SJSA1 (cell line): ENCODE measurements around the gene CBX2. TPM values are rescaled to one million over a fixed set of nuclear protein-coding genes. Genes with fewer than 3 reads are reported as not detected.
A peak's percentile ranks its signal among the peaks of the same experiment; 100 is the strongest.
"Not testable (repeated sequence)": the region's sequence is repeated elsewhere in the genome, so short reads cannot be mapped to it uniquely, and the experiment has no call there.

Experiments used
- DNase-seq, 2 experiments: peaks; one replicate each; pipeline ENCODE4 v3.0.0-alpha.2; 2015 to 2020; ENCODE audit warnings: low spot score in 2 of 2, low read depth in 1 of 2
- H3K27ac ChIP-seq: fragments of 250-450 bp; sonication (Bioruptor Pico); 2 replicates; pipeline ENCODE4 v1.5.1; 2020; ENCODE audit warnings: mild to moderate bottlenecking, moderate library complexity
- H3K27me3 ChIP-seq: fragments of 250-450 bp; sonication (Bioruptor Pico); replicated peaks from 2 replicates; pipeline ENCODE4 v1.5.1; 2020; ENCODE audit warnings: mild to moderate bottlenecking, moderate library complexity
- H3K36me3 ChIP-seq: fragments of 250-450 bp; sonication (Bioruptor Pico); 2 replicates; pipeline ENCODE4 v1.5.1; 2020; ENCODE audit warnings: mild to moderate bottlenecking
- H3K4me1 ChIP-seq: fragments of 250-450 bp; sonication (Bioruptor Pico); replicated peaks from 2 replicates; pipeline ENCODE4 v1.6.1; 2021; ENCODE audit warnings: mild to moderate bottlenecking
- H3K4me3 ChIP-seq: fragments of 250-450 bp; sonication (Bioruptor Pico); 2 replicates; pipeline ENCODE4 v1.5.1; 2020; ENCODE audit warnings: mild to moderate bottlenecking
- H3K9me3 ChIP-seq: fragments of 250-450 bp; sonication (Bioruptor Pico); replicated peaks from 2 replicates; pipeline ENCODE4 v1.5.1; 2020; ENCODE audit warnings: mild to moderate bottlenecking
- total RNA-seq: library from RNA; depleted of rRNA; stranded (reverse); fragments of >200 nt; shearing (Covaris generic); gene quantifications from 2 replicates; pipeline ENCODE4 v1.2.3, GENCODE V29; 2014

CBX2 gene
- total RNA-seq, 1 experiment from 2014 or later = 16.7 TPM

DNA sequence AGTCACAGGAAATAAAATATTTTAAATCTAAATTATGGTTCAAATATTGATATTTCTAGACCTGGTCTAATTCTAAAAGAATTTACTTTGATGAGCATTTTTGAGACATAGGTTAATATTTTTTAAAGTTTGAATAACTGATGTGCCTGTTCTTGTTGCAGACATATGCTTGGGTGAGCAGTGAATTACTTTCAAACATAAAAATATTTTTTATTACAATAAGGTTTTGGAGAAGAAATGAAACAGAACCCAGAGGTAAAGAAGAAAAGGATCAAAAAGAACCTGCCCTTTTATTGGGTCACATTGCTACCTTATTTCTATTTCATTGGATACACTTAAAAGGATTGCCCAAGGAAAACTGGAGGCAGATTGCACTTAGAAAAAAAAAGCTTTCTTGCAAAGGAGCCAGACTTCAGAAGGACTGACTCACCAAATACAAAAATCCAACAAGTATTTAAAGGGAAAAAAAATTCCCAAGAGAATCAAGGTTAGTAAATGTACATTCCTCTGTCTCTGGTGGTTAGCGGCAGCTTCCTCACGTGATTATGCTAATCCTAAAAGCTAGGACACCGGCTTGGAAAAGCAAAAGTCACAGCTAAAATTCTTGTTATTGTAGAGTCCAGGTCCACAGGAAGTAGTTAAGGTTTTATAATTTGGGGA lies 28.7 kb upstream of the CBX2 start:
- Histone ChIP-seq H3K36me3 (no peaks in the 10 kb centered on the region), H3K9me3 (no peaks in the 10 kb centered on the region), H3K27me3 (peaks cover 77% of the 10 kb centered on the region), H3K4me1 (peaks cover 4% of the 10 kb centered on the region), H3K27ac (no peak overlapping the region), H3K4me3 (no peak overlapping the region)
- peak in 1 of 2 experiments; percentile 43 for DNase-seq

DNA sequence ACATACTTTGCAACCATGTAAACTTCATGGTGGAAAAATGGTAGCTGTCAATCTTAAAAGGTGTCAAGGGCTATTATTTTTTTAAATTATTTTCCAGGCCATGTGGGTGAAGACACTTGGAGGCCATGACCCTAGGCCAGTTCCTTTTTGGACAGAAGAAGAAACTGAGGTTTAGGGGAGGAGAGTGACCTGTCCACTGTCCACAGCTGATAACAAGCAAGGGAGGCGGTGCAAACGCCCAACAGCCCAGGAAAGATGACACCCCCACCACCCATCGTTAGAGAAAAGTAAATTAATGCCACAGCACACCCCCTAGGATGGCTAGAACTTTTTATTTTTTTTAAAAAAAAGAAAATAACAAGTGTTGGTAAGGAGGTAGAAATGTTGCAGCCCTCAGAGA lies 28.0 kb upstream of the CBX2 start:
- peaks cover 76% of the 10 kb centered on the region for H3K27me3 ChIP-seq
- peaks cover 4% of the 10 kb centered on the region for H3K4me1 ChIP-seq
- no peak for DNase-seq
- no peak overlapping the region for H3K27ac ChIP-seq
- H3K9me3 ChIP-seq = no peaks in the 10 kb centered on the region
- H3K4me3 ChIP-seq = no peak overlapping the region
- H3K36me3 ChIP-seq = no peaks in the 10 kb centered on the region

DNA sequence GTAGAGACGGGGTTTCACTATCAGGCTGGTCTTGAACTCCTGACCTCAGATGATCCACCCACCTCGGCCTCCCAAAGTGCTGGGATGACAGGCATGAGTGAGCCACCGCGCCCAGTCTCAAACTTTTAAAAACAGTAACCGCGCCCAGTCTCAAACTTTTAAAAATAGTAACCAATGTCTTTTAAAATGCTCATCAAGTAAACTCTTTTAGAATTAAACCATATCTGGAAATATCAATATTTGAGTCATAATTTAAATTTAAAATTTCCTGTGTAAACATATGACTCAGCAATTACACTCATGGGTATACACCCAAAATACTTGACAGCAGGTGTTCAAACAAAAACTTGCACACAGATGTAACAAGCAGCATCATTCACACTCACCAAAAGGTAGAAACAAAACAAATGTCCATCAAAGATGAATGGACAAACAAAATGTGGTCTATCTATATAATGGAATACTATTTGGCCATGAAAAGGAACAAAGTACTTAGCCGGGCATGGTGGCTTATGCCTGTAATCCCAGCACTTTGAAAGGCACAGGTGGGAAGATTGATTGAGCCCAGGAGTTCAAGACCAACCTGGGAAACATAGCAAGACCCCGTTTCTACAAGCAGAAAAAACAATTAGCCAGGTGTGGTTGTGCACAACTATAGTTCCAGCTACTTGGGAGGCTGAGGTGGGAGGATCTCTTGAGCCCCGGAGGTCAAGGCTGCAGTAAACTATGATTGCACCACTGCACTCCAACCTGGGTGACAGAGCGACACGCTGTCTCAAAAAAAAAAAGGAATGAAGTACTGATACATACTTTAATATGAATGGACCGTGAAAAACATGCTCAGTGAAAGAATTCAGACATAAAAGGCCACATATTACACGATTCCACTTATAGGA lies 27.1 kb upstream of the CBX2 start:
- H3K27me3 ChIP-seq = peaks cover 75% of the 10 kb centered on the region
- DNase-seq = no peak

DNA sequence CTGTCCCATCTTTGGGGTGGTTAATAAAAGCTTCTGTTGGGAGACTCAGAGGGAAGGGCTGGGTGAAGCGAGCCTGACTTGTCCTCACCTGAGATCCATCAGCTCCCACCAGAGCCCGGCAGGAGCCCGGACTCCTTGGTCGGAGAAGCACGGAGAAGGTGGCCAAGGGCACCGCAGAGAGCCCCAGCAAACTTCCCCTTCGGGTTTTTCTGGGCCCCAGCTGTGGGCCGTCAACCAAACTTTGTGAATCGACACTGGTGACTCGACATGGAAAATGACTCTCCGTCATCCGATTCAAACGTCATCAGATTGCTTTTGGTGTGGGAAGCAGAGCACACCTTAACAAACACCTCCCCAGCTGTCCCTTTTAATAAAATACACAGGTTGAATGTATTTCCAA lies 25.8 kb upstream of the CBX2 start:
- H3K36me3 ChIP-seq = no peaks in the 10 kb centered on the region
- no peak for DNase-seq
- no peaks in the 10 kb centered on the region for H3K9me3 ChIP-seq
- peaks cover 75% of the 10 kb centered on the region for H3K27me3 ChIP-seq
- no peak overlapping the region for H3K4me3 ChIP-seq
- peaks cover 4% of the 10 kb centered on the region for H3K4me1 ChIP-seq
- H3K27ac ChIP-seq = no peak overlapping the region

More for the DNA sequence above, 27.1 kb upstream of the CBX2 start:
- Histone ChIP-seq H3K4me3 (no peak overlapping the region), H3K9me3 (no peaks in the 10 kb centered on the region), H3K4me1 (peaks cover 4% of the 10 kb centered on the region), H3K36me3 (no peaks in the 10 kb centered on the region), H3K27ac (no peak overlapping the region)

DNA sequence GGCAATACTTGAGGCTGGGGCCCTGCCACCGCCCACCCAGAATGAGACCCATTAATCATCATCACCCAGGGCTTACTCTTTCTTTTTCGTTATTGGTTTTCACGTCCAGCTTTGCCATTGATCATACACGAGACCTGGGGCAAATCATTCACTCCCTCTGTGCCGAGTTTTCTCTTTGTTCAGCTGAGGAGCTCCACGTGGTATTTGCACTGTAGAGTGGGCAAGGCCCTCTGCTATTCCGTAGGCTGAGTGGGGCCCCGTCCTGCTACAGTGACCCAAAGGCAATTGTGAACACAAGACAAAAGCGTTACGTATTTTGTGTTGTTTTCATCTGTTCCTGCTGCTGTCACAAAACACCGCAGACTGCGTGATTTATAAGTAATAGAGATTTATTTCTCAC lies 23.6 kb upstream of the CBX2 start:
- DNase-seq = no peak
- Histone ChIP-seq H3K27ac (no peak overlapping the region), H3K36me3 (no peaks in the 10 kb centered on the region), H3K4me3 (no peak overlapping the region), H3K9me3 (no peaks in the 10 kb centered on the region), H3K27me3 (peaks cover 61% of the 10 kb centered on the region), H3K4me1 (no peaks in the 10 kb centered on the region)

DNA sequence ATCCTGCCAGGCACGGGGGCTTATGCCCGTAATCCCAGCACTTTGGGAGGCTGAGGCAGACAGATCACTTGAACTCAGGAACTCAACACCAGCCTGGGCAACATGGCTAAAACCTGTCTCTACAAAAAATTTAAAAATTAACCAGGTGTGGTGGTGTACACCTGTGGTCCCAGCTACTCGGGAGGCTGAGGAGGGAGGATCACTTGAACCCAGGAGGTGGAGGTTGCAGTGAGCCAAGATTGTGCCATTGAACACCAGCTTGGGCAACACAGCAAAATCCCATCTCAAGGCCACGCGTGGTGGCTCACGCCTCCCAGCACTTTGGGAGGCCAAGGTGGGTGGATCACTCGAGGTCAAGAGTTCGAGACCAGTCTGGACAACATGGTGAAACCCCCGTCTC lies 23.0 kb upstream of the CBX2 start:
- not testable (repeated sequence) for DNase-seq, H3K4me3 ChIP-seq, H3K9me3 ChIP-seq, H3K27ac ChIP-seq, H3K36me3 ChIP-seq, H3K4me1 ChIP-seq
- peaks cover 56% of the 10 kb centered on the region for H3K27me3 ChIP-seq

DNA sequence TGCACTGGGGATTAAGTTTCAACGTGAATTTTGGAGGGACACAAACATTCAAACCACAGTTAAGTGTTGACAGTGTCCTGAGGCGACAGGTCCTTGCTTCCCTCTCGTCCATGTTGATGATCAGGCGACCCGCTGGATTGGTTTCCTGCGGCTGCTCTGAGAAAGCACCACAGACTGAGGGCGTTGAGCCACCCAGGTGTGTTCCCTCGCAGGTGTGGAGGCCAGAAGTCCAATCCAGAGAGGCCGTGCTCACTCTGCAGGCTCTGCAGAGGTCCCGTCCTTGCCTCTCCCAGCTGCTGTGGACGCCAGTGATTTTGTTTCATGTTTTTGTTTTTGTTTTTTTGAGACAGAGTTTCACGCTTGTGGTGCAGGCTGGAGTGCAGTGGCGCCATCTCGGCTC lies 22.4 kb upstream of the CBX2 start:
- H3K9me3 ChIP-seq = no peaks in the 10 kb centered on the region
- H3K27me3 ChIP-seq = peaks cover 49% of the 10 kb centered on the region
- H3K4me3 ChIP-seq = no peak overlapping the region
- no peak for DNase-seq
- no peaks in the 10 kb centered on the region for H3K36me3 ChIP-seq
- H3K4me1 ChIP-seq = no peaks in the 10 kb centered on the region
- H3K27ac ChIP-seq = no peak overlapping the region

DNA sequence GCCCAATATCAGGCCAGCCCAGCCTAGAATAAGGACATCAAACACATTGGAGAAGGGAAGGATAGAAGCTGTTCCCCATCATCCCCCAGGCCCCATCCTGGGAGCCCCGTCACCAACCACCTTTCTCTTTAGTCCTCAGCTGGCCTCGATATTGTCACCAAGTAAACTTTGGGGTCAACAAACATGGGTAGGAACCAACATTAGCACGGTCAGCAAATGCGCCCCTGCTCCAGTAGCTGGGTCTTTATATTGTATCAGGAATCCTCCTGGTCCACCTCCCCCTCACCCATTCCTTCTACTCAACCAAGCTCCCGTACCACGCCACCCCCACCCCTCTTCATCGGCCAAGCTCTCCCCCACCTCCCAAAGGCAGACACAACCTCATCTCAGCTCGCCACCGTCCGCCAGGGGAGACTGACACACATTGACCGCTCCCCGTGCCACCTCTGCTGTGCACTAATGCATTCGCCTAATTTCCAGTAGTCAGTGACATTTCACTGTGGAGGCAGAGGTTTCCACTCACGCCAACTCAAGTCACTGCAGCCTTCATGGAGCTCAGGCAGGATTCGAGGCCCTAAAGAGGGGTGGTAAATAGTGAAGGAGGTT lies 20.7 kb upstream of the CBX2 start:
- DNase-seq = no peak
- H3K36me3 ChIP-seq = no peaks in the 10 kb centered on the region
- peaks cover 35% of the 10 kb centered on the region for H3K27me3 ChIP-seq
- H3K4me1 ChIP-seq = no peaks in the 10 kb centered on the region
- no peak overlapping the region for H3K4me3 ChIP-seq
- no peaks in the 10 kb centered on the region for H3K9me3 ChIP-seq
- no peak overlapping the region for H3K27ac ChIP-seq

DNA sequence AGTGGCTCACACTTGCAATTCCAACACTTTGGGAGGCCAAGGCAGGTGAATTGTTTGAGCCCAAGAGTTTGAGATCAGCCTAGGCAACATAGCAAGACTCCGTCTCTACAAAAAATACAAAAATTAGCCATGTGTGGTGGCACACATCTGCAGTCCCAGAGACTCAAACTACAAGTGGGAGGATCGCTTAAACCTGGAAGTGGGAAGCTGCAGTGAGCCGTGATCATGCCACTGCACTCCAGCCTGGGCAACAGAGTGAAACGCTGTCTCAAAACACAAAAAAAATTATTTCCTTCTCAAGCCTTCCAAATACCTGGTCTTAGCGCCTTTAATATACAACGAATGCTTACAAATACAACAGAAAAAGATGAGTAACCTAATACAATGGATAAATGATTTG lies 19.7 kb upstream of the CBX2 start:
- no peak overlapping the region for H3K4me3 ChIP-seq
- H3K27ac ChIP-seq = no peak overlapping the region
- peaks cover 37% of the 10 kb centered on the region for H3K27me3 ChIP-seq
- no peak for DNase-seq
- no peaks in the 10 kb centered on the region for H3K9me3 ChIP-seq
- no peaks in the 10 kb centered on the region for H3K36me3 ChIP-seq
- H3K4me1 ChIP-seq = no peaks in the 10 kb centered on the region

DNA sequence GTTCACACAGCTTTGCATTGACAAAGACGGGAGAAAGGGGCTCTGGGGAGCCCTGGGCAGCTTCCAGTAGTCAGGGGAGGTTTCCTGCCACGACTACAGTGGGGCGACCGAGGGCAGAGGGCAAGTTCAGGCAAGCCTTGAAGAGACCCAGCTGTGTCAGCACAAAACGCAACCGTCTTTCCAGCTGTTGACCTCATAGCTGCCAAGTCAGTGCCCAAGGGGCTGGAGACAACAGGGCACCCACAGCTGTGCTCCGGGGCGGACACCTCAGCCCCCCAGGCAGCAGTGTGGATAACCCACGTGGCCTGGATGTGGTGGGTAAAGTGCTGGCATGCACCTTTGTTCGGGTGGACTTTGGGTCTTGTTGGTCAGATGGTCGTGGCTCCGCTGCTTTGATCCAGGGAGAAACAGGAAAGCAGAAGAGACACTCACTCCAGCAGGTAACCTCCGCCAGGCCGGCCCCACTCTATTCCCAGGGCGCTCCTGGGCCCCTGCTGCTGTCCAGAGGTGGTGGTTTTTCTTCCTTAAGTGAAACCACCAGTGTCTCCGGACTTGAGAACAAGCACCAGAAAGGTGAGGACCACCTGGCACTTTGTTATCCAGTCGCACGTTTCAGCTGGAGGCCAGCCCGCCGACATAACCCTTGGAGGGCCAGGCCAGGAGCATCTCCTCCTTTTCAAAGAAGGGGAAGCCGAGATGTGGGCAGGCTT lies 17.6 kb upstream of the CBX2 start:
- no peaks in the 10 kb centered on the region for H3K9me3 ChIP-seq
- H3K36me3 ChIP-seq = no peaks in the 10 kb centered on the region
- H3K4me3 ChIP-seq = no peak overlapping the region
- no peaks in the 10 kb centered on the region for H3K4me1 ChIP-seq
- no peak overlapping the region for H3K27ac ChIP-seq
- no peak for DNase-seq
- H3K27me3 ChIP-seq = peaks cover 41% of the 10 kb centered on the region

DNA sequence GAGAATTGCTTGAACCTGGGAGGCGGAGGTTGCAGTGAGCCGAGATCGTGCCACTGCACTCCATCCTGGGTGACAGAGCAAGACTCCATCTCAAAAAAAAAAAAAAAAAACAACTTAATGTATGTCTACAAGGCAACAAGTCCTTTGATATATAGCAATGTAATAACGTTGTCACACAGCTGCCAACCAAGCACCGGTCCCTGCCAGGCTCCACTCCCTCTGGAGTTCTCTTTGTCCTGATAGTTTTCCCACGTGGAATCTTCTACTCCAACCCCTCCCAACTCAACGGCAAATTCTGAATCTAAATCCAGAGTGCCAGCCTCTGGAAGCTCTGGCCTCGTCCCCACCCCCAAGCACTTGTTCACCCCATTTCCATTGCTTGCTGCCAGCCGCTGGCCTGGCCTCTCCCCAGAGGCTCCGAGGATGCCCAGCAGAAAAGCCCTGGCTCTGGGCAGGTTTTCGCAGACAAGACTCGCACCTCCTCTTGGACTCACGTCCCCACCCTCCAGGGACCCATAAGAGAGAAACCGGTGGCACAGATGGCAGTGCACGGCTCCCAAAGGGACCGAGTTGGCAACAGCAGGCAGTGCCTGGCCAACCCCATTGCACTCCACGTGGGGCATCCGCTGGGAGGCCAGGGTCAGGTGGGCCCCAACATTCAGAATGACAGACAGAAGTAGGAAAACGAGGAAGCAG lies 15.9 kb upstream of the CBX2 start:
- H3K27me3 ChIP-seq = peaks cover 37% of the 10 kb centered on the region
- no peaks in the 10 kb centered on the region for H3K4me1 ChIP-seq
- no peak for DNase-seq
- no peak overlapping the region for H3K4me3 ChIP-seq
- H3K9me3 ChIP-seq = no peaks in the 10 kb centered on the region
- no peak overlapping the region for H3K27ac ChIP-seq
- H3K36me3 ChIP-seq = no peaks in the 10 kb centered on the region

DNA sequence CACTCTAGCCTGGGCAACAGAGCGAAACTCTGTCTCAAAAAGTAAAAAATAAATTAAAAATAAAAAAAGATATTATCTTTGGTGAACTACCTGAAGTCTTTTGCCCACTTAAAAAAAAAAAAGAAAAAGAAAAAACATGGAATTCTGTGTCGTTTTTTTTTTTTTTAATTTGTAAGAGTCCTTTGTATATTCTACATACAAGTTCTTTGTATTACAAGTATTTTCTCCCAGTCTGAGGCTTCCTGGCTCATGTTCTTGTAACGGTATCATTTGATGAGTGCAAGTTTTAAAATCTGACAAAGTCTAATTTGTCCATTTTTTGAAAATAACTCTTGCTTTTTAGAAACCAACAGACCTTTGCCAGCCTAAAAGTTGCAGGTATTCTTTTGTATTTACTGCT lies 12.2 kb upstream of the CBX2 start:
- Histone ChIP-seq H3K9me3 (peaks cover 5% of the 10 kb centered on the region; the same call in 1 of the 2 replicates), H3K36me3 (no peaks in the 10 kb centered on the region), H3K4me1 (no peaks in the 10 kb centered on the region), H3K27me3 (peaks cover 46% of the 10 kb centered on the region), H3K4me3 (no peak overlapping the region), H3K27ac (no peak overlapping the region)
- DNase-seq = no peak
